HT-29 (cell line): ENCODE data around the gene CNFN. TPM values are rescaled to one million over a fixed set of nuclear protein-coding genes. Genes with fewer than 3 reads are reported as not detected.

Experiments
- DNase-seq: peaks from one replicate; pipeline ENCODE4 v3.0.0-alpha.2; 2015; ENCODE audit warnings: low spot score
- total RNA-seq: library from RNA; depleted of rRNA; stranded (reverse); fragments of >200 nt; shearing (Covaris generic); gene quantifications from 2 replicates; pipeline ENCODE4 v1.2.3, GENCODE V29; 2014

The CNFN gene
- total RNA-seq, 1 experiment from 2014 or later: 6.6 TPM

DNA sequence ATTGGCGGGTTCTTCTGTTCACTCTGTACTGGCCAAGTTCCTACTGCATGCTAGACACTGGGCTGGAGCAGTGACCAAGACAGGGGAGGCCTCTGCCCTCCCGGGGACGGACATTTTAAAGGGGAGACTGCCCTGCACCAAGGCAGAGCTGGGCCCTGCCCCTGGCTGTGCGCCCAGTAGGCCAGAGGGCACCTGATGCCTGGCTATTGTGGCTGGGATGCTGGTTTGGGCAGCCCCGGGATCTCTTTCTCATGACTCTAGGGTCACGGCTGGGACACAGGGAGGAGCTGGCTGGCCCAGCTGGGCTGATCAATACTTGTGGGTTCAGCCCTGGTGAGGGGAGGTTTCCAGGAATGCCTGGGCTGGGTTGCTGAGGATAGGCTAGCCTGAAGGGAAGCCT is 19.4 kb upstream of the CNFN start:
- peak; percentile 84 for DNase-seq

GRCh38 chr19:42407816-42408175 is 17.7 kb upstream of the CNFN start:
- DNase-seq: no peak

- no peak for DNase-seq
These were observed 17.2 kb upstream of the CNFN start for GRCh38 chr19:42407085-42407815.

DNA sequence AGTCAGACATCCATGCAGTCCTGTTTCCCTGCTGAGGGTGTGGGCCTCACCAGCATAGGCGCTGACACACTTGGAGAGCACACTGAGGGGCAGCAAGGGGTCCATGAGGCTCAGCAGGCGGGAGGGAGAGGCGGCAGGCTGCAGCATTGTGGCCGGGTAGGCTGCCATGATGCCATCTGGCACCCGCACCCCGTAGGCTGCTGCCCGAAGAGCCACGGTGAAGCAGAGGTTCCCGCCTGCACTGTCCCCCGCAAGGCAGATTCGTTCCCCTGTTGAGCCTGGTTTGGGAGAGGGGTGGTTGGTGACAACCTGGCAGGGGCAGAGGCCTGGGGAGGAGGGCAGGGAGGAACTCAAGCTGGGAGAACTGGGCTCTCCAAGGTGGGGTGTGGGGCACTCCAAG is 16.0 kb upstream of the CNFN start:
- DNase-seq: no peak

GRCh38 chr19:42403586-42403985 is 13.5 kb upstream of the CNFN start:
- DNase-seq: no peak

DNA sequence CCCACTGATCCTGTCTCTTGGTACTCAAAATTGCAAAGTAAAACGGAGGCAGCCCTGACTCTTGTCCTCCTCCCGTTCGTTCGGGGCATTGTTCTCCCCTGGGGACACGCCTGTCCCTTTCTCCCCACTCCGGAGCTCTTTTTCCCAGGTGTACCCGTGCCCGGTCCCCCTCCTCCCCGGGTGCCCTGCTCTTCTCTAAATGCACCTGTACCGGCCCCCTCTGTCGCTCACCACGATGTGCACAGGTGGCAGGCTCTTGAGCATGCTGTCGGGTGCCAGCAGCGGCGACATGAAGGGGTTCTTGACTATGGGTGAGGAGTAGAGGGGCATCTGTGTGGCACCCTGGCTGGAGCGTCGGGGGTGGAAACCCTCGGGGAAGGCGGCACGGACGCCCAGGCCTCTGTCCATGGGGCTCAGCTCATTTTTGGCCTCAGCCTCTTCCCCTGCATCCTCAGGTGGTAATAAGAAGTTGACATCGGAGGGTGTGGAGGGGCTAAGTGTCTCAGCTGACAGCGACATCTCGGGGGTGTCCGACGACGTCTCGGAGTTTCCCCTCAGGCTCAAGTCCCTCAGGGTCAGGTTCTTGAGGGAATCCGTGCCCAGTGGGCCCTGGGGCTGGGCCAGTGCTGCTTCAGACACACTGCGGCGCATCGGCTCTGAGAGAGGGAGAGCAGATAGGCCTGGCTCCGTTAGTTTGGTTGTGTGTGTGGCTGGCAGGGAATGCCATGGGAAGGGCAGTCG is 12.4 kb upstream of the CNFN start:
- DNase-seq: peak; percentile 16

DNA sequence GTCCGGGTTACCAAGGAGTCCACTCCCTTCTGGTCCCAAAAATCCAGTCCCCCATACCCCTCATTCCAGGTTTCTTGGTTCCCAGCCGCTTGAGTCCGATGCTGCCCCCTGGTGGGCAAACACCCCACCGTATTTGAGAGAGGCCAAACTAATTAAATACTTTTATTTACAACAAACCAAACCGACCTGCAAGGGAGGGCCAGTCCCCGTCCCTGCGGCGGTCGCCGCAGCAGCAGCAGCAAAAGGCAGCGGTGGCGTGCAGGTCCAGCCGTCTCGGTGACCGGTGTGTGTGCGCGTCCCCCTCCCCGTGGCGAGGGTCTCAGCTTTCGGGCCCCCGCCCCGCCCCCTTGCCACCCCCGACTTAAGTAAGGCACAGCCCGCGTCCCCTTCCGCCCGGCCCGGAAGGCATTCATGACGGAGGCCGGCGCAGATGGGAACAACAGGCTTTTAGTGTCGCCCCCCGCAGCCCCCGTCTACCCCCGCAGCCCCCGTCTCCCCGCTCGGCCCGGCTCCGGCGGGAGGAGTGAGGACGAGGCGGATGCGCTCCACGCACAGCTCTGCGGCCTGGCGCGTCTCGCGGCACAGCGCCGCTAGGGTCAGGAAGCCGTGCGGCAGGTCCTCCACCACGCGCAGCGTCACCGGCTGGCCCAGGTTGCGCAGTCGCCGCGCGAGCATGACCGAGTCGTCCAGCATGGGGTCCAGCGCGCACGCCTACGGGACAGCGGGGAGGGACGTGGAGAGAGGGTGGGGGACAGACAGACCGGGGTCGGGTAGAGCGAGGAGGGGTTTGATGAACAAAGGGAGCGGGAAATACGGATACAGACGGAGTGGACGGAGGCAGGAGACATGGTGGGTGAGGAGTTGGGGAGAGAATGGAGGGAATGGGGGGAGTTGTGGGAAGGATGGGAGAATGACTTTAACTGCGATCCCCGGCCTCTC is 11.5 kb upstream of the CNFN start:
- peak; percentile 94 for DNase-seq

DNA sequence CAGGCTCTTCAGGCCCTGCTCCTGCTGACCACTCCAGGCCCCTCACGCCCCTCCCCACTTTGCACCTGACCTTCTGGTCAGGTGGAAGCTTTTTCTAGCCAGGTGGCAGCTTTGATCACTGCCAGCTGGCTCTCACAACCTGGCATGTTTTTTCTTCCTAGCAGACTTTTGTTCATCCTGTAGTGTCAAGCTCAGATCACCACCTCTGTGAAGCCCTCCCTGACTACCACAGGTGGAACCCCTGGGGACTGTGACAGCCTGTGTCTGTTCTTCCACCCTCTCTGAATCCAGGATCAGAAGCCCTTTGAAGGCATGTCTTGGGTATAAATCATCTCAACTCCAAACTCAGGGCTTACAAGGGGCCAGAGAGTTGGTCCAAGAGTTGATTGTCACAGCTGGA is 10.3 kb upstream of the CNFN start:
- DNase-seq: no peak

GRCh38 chr19:42397263-42398166 is 7.4 kb upstream of the CNFN start:
- peak; percentile 22 for DNase-seq

- DNase-seq: peak; percentile 100
These were observed 6.5 kb upstream of the CNFN start for GRCh38 chr19:42396381-42397262.

DNA sequence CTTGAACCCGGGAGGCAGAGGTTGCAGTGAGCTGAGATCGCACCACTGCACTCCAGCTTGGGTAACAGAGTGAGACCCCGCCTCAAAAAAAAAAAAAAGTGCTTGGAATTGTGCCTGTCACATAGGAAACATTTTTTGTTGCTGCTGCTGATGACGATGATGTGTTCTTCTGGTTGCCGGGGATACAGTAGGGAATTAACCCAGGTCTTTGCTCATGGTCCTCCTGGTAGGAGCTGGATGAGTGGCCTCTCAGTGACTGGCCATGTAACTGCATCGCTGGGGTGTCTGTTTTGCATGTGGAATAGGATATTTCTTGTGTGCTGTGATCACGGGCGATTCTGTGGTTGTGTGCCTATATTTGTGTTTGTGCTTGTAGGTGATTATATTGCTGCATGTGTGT is 4.7 kb upstream of the CNFN start:
- no peak for DNase-seq

DNA sequence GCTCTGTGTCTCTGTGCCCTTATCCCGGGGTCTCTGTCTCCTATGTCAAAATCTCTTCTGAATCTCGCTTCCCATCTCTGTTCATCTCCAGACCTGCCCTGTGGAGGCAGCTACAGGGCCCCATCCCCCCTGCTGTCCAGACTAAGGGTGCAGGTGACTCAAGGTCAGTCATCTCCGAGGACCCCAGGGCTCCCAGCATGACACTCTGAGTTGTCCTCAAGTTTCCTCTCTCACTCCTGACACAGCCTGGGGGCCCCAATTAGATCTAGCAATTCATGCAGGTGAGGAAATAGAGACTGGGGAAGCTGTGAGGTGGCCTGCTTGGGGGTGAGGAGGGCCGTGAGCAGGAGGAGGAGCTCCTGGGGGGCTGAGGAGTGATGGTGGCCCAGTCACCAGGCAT is 2.1 kb upstream of the CNFN start:
- no peak for DNase-seq

GRCh38 chr19:42388851-42389489 is 1.1 kb downstream of the CNFN start:
- DNase-seq: no peak

DNA sequence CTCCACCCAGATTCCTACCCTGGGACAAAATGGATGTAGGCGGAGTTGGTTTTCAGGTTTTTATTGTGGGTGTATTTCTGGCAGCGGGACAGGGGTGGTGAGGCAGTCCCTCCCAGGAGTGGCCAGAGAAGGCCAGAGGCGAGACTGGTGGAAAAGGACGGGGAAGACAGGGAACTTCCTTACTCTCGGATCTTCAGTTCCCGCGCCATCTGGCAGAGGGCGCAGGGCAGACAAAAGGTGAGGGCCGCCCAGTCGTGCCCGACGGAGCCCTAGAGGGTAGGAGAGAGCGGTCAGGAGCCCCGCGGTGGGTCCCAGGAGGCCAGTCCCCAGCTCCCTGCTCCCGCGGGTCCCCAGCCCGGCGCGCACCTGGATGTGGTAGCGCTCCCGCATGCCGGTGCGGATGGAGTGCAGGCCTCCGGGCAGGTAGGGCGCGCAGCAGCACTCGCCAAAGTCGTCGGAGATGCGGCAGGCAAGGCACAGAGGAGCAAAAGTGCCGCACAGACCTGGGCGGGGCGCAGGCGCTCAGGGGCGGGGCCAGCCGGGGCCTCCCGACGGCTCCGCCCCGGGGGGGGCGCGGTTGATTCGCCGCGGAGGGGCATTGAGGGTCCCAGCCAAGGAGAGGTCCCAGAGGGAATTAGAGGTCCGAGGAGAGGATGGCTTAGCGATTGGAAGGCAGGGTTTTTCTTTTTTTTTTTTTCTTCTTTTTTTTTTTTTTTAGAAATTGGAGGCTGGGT is 3.0 kb downstream of the CNFN start:
- peak; percentile 96 for DNase-seq

DNA sequence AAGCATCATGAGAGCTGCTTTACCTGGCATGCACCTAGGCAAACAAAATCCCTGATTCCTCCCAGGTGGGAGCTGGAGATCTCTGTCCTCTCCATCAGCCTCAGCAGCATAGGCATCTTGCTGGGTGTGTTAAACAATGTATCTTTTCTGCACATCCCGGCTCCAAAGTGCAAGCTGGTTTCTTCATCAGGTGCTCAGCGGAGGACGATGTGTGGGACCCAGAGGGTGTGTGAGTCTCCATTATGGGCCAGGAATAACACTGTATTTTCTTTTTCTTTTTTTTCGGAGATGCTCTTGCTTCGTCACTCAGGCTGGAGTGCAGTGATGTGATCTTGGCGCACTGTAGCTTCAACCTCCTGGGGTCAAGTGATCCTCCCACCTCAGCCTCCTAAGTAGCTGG is 9.9 kb downstream of the CNFN start:
- DNase-seq: no peak

DNA sequence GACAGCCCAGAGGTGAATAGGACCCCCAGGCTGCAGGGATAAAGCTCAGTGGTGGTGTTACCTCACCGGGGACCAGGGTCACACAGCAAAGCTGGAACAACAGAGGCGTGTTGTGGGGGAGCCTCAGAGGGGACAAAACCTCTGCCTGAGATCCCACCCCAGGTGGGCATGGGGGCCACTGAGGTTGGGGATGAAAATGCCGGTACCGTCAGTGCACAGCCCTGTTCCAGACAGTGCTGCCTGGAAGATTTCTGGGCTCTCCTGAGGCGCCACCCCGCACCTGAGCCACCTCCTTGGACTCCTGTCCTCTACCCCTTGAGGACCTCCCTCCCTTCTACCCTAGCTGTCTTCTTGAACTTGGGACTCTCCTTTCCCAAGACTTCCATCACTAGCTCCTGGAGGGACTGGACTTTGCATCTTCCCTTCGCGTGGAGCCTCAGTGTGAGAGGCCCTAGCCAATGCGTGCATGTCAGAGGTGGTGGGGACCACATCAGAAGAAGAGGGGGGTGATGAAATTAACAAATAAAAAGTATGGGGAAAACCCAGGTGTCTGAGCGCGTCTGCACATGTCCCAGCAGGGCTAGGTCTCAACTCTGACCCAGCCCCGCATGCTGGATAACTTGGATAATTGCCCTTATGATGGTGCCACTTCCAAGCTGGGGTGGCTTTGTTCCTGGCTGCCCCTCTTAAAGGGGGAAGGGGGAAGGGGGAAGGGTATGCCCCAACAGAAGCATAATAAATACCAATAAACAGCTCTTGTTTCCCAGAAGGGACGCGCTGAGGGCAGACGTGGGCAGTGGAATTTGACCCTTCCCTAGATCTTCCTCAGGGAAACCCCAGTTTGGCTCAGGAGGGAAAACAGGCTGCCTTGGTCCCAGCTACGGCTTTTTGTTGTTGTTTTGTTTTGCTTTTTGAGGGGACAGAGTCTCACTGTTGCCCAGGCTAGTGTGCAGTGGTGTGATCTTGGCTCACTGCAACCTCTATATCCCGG is 11.6 kb downstream of the CNFN start:
- DNase-seq: no peak

- DNase-seq: no peak
These were observed 13.9 kb downstream of the CNFN start for GRCh38 chr19:42376177-42376555.
